Kidney tubule cell (primary cell): ENCODE results near the gene KAZN.
A peak's percentile ranks its signal among the peaks of the same experiment; 100 is the strongest.

Experiments
- DNase-seq: peaks from one replicate; pipeline ENCODE4 v3.0.0-alpha.2; 2018; ENCODE audit warnings: low spot score

The KAZN gene

DNA sequence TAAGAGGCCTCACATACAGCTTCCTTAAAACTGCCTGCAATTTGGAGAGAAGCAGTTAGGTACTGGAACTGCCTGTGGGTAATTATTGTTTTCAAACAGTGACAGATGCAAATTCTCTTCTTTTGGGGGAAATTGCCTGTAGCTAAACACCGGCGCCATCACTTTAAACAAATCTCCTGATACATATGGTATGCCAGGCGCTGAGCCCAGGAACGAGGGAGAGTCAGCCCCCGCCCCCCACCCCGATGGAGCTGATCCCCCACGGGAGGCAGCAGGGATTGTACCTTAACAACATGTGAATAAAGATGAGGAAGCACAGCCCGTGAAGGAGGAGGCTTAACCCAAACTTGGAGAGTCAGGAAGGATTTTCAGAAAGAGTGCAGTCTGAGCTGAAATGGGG, 562.1 kb downstream of the KAZN start:
- no peak for DNase-seq

DNA sequence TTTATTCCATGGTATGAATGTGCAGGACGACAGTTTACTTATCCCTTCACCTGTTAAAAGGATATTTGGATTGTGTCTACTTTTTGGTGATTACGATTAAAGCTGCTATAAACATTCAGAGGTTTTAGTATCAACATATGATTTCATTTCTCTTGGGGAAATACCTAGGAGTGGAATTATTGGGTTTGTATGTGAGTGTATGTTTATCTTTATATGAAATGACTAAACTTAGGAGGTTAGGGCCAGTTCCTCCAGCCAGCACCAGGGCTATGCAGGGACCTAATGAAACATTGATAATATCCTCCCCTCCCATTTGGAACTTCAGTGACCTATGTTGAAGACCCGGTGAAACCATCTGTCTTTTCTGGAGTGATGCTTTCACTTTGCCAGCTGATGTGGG, 568.9 kb downstream of the KAZN start:
- peak; percentile 52 for DNase-seq
